GM18868 (cell line): ENCODE measurements around the gene PRKG1.
A peak's percentile ranks its signal among the peaks of the same experiment; 100 is the strongest.
"Not testable (repeated sequence)": the region's sequence is repeated elsewhere in the genome, so short reads cannot be mapped to it uniquely, and the experiment has no call there.

Experiments
- ATAC-seq: cut with Tn5 transposase; IDR thresholded peaks from one replicate; pipeline ENCODE4 v1.9.1; 2021; ENCODE audit warnings: mild to moderate bottlenecking, moderate library complexity; ENCODE audit not compliant: unreplicated experiment

Gene PRKG1

DNA sequence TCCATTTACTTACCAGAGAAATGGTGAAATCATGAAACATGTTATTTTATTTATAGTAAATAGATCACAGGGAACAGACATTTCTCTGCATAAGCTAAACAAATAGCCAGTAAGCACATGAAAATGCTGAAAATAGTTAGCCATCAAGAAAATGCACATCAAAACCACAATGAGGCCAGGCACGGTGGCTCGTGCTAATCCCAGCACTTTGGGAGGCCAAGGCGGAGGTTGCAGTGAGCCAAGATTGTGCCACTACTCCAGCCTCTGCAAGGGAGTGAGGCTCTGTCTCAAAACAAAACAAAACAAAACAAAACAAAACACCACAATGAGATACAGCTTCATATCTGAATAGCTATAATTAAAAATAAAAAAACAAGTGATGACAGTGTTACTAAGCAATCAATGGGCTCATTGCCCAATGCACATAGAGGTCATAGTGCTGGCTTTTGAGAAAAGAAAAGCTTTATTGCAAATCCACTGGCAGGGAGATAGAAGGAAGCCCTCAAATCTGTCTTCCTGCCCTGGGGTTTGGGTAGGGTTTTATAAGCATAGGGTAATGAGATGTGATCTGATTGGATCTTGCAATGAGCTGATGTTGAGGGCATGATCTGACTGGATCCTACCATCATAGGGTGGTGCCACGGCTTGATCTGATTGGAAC, 608.9 kb downstream of the PRKG1 start:
- no peak for ATAC-seq

- ATAC-seq = no peak
Observed at GRCh38 chr10:51685768-51686167, 611.5 kb downstream of the PRKG1 start.

- no peak for ATAC-seq
Observed at GRCh38 chr10:51687296-51687695, 613.0 kb downstream of the PRKG1 start.

DNA sequence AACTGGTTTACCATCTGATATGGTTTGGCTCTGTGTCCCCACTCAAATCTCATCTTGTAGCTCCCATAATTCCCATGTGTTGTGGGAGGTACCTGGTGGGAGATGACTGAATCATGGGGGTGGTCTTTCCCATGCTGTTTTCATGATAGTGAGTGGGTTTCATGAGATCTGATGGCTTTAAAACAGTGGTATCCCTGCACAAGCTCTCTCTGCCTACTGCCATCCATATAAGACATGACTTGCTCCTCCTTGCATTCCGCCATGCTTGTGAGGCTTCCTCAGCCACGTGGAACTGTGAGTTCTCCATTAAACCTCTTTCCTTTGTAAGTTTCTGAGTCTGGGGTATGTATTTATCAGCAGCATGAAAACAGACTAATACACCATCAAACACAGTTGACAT, 614.5 kb downstream of the PRKG1 start:
- ATAC-seq = not testable (repeated sequence)

- no peak for ATAC-seq
Observed at GRCh38 chr10:51689536-51689935, 615.2 kb downstream of the PRKG1 start.

DNA sequence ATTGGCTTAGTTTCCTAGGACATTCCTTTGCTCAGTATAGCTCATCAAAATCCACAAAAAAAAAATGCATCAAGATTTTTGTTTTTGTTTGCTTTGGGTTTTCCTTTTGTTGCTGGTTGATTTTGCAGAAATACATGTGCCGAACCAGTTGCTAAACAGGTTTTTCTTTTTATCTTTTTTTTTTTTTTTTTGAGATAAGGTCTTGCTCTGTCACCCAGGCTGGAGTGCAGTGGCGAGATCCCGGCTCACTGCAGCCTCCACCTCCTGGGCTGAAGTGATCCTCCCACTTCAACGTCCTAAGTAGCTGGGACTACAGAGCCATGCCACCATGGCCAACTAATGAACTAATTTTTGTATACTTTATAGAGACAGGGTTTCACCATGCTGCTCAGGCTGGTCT, 616.8 kb downstream of the PRKG1 start:
- no peak for ATAC-seq

DNA sequence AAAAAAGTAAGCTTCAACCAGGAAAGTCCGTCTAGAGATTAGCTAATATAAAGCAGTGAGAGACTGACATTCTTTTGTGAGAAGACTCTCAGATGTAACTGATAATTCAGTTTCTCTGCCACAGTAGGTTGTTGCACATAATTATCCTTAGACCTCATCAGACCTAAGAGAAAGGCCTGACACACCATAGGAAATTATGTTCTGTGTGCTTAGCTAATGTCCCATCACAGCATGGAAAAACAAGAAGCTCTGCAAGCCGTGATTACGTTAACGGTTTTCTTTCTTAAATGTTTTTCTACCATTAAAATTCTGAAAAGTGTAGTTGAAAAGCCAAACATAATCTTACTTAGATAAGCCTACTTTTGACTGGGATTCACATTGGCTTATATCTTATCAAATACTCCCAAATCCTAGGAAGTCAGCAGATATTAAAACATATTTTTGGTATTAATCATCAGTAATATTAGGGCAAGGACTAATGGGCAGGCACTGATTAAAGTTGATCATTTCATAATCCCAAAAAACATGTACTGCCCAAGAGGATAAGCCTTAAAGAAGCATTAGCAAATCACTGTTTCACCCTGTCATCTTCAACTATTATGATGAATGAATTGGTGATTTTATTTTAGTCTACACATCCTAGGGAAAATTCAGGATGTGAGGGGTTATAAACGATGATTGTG, 619.9 kb downstream of the PRKG1 start:
- no peak for ATAC-seq

DNA sequence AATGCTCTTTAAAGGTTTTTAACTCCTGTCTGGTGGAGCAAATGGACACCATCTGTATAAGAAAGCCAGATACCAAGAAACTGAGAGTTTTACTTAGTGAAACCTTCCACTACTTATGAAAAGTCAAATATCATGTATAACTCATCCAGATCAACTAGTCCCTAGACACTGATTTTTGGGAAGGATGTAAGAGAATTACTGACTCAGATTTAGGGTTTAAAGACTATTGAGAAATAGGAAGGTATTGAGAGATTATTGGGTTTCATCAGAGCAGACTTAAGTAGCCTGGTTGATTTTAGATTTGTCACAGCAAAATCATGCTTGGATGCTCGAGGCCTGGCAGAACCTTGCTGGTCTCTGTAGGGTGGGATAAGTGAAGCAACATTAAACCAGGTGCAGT, 622.0 kb downstream of the PRKG1 start:
- no peak for ATAC-seq

- ATAC-seq = no peak
Observed at GRCh38 chr10:51698473-51699063, 624.3 kb downstream of the PRKG1 start.

DNA sequence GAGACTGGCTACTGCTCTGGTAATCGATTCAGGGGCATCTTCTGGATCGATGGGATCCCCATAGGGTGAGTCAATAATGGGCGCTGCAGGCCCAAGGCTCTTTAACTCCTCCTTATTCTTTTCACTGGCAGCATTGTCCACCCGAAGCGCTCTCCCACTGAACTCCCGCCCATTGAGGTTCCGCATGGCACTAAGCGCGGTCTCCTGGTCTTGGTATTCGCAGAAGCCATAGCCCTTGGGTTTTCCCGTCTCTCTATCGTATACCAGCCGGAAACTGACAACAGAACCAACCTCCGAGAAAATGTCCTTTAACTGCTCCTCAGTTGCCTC, 624.8 kb downstream of the PRKG1 start:
- peak; percentile 34 for ATAC-seq

DNA sequence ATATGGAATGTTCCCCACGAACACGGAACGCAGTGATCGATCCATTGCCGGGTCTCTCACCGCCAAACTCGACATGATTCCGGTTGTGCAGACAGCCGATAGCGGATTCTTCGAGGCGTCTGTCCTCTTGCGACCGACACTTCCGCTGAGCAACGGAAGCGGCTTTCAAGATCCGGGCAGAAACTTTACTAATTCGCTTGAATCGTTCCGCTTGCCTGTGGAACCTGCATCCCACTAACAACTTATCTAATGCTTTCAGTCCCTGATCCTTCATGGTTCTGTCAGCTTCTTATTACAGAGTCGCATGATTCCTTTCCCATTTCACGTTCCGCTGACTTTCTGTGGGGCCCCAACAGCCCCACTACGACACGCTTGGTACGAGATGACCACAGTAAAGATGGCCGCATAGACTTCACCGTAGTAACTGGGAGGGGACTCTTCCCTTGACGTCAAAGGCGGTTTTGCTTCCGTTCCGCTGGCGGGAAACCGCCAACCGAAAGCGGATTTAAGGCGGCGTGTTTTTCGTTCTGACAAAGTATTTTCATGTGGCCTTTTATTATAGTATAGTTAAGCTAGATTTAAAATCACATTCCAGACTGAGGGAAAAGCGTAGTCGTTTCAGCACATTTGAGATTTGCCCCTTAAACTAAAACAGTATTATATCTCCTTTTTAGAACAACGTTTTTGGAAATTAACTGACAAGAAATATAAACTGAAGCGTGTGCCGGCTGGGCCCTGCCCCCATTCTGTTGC, 625.4 kb downstream of the PRKG1 start, which contains the start of gene CSTF2T:
TSS of gene CSTF2T (minus strand) at position 121 of the 753 bp plus-strand sequence. CDS start at position 75, 46 bp downstream.
- peak; percentile 94 for ATAC-seq

GRCh38 chr10:51700228-51700817, 626.0 kb downstream of the PRKG1 start:
- no peak for ATAC-seq

DNA sequence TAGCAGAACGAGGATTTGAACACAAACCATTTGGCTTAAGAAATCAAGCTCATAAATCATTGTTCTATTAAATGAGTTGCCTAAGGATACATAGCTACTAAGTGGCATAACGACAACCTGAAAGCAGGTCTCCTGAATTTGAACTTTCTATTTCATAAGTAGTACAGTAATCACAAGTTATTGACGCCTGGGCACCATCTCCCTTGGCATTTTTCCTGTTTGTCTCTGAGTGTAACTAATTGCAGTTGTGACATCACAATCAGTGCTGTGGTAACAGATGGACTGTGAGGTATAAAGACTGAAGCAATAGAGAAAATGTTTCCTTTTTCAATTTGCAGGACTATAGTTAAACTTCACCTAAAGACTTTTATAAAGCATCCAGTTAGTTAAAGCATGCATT, 631.5 kb downstream of the PRKG1 start:
- ATAC-seq = no peak

GRCh38 chr10:51706225-51706624, 631.9 kb downstream of the PRKG1 start:
- ATAC-seq = no peak

GRCh38 chr10:51707392-51707791, 633.1 kb downstream of the PRKG1 start:
- no peak for ATAC-seq

- ATAC-seq = no peak
Observed at GRCh38 chr10:51707821-51708424, 633.6 kb downstream of the PRKG1 start.

DNA sequence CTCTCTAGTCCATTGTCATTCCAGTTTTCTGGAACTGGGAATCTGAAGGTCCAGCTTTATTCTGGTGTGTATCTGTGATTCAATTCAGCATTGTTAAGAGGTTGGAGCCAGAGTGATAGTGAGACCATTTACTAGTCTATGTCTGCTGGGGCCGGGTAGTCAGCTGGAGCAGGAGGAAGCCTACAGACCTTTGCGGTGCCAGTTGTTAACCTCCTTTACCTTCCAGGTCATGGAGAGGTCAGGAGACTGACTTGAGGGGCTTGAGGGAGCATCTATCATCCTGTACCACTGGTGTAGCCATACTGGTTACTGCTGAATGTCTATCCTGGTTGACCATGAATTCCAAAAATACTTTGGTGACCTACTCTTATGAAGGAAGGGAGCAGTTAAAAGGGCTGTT, 634.3 kb downstream of the PRKG1 start:
- ATAC-seq = no peak

DNA sequence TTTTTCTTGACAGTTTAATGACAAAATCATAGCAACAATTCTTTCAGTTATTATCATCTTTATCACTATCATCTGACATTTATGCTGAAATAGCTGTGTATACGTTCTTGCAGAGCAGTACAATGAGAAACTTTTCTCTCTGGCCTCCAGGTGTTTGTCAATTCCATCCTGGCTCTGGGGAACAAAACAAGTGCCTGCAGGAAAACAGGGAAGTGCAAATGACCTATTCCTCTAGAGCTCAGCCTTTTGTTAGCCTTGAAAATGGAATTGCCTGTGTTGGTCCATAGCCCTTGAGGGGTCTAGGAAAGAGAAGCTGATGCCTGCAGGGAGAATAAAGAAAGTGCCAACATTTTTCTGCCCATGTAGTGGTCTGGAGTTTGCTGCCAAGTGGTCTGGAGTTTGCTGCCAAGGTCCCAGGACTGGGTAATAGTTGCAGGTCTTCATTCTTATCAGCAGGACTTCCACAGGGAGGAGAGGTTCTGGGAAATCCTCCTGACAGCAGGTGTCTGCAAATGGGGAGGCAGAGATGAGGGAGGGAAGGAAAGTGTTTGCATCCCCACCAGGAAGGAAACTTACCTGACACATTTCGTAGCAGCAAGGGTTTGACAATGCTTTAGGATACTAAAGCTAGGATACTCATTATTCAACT, 635.2 kb downstream of the PRKG1 start:
- no peak for ATAC-seq

DNA sequence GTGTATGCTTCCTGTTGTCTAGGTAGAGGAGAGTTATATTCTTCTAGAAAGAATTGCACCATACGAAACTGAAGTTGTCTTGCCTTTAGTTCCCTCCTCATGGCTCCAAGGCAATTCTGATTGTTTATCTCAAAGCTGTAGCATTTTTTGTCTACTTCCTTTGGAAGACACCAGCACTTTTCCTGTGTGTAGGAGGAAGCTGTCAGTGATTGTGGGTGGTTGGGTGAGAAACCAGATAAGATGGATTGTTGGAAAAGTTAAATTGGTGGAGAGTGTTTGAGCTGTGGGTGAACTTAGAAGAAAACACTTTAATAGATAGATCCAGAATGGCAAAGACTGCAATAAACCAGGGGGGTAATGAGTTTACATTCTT, 637.2 kb downstream of the PRKG1 start:
- ATAC-seq = no peak

DNA sequence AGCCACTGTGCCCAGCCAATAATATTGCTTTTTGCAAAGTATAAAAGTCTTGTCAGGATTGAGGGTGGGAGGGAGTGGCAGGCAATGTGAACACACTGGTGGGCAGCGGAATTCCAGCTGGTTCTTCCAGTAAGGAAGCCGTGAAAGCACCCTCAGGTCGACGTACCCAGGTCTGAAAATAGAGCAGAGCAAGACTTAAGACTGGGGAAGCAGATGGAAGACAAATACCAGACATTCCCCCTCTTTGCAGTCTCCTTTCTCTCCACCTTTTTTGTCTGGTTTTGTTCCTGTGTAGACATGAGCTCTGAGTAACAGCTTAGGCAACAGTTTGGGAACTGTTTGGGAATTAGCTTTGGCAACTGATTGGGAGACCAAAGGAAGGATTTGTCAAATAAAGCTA, 642.7 kb downstream of the PRKG1 start:
- ATAC-seq = no peak
